ENCODE data around the gene LRRC75A.
"Not testable (repeated sequence)": the region's sequence is repeated elsewhere in the genome, so short reads cannot be mapped to it uniquely, and the experiment has no call there.

Gene LRRC75A, protein sequence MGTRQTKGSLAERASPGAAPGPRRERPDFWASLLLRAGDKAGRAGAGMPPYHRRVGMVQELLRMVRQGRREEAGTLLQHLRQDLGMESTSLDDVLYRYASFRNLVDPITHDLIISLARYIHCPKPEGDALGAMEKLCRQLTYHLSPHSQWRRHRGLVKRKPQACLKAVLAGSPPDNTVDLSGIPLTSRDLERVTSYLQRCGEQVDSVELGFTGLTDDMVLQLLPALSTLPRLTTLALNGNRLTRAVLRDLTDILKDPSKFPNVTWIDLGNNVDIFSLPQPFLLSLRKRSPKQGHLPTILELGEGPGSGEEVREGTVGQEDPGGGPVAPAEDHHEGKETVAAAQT

GRCh38 chr17:16491703-16492612 is at the start of gene LRRC75A:
TSS of gene LRRC75A (minus strand) at chr17:16492193. CDS start at chr17:16491990, 203 bp downstream.
- peak; percentile 61 for DNase-seq

- DNase-seq: no peak
Measured at GRCh38 chr17:16537130-16537458, 45.1 kb upstream of the LRRC75A start.

DNA sequence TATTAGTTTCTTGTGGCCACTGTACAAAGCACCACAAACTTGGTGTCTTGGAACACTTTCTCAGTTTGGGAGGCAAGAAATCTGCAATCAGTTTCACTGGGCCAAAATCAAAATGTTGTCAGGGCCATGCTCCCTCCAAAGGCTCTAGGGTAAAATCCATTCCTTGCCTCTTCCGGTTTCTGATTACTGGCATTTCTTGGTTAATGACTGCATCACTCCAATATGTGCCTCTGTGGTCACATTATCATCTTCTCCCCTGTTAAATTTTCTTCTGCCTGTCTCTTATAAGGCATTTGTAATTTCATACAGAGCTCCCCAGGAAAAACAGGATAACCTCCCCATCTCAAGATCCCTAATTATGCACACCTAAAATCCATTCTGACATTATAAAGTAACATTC is 42.2 kb upstream of the LRRC75A start:
- DNase-seq: no peak

GRCh38 chr17:16529906-16530305 is 37.9 kb upstream of the LRRC75A start:
- DNase-seq: no peak

DNA sequence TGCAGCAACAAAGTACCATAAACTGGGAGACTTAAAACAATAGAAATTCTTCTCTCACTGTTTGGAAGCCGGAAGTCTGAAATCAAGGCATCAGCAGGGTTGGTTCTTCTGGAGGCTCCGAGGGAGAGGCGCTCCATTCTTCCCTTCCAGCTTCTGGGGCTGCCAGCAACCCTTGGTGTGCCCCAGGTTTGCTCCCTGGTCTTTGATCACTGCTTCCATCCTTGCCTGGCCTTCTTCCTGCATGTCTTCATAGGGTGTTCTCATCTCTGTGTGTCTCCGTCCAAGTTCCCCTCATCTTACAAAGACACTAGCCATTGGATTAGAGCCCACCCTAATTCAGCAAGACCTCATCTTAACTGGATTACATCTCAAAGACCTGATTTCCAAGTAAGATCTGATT is 35.3 kb upstream of the LRRC75A start:
- DNase-seq: no peak

DNA sequence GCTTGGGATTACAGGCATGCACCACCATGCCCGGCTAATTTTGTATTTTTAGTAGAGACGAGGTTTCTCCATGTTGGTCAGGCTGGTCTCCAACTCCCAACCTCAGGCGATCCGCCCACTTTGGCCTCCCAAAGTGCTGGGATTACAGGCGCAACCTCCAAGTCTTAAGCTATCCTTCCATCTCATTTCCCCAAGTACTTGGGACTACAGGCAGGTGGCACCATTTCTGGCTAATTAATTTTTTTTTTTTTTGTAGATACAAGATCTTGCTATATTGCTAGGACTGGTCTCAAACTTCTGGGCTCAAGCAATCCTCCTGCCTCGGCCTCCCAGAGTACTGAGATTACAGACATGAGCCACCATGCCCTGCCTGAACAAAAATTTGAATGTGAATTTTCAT is 33.6 kb upstream of the LRRC75A start:
- not testable (repeated sequence) for DNase-seq

- DNase-seq: peak; percentile 53
Measured at GRCh38 chr17:16521070-16521727, 29.2 kb upstream of the LRRC75A start.

- DNase-seq: no peak
Measured at GRCh38 chr17:16519021-16519420, 27.0 kb upstream of the LRRC75A start.

GRCh38 chr17:16517477-16517876 is 25.5 kb upstream of the LRRC75A start:
- DNase-seq: no peak

DNA sequence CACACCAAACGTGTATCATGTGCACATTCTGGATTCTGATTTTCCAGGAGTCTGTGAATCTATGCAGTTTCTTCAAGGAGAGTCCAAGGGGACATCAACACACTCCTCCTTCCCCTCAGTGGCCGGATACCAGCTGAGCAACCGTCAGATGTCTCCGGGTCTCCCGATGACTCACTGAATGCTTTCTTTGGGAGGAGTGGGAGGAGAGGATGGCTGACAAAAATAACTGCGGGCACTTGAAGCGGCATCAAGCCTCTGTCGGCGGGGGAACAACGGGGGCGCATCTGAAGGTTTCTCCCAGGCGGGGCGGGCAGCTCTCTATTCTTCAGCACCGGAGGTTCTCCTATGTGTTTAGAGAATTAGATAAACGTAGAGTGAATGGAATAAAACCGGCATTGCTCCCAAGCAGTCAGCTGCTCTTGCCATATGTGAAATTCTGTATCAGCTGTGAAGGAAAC is 24.6 kb upstream of the LRRC75A start:
- no peak for DNase-seq

GRCh38 chr17:16515933-16516332 is 23.9 kb upstream of the LRRC75A start:
- DNase-seq: no peak

GRCh38 chr17:16513873-16514272 is 21.9 kb upstream of the LRRC75A start:
- no peak for DNase-seq

GRCh38 chr17:16512011-16512410 is 20.0 kb upstream of the LRRC75A start:
- DNase-seq: no peak

- DNase-seq: no peak
Measured at GRCh38 chr17:16511593-16511992, 19.6 kb upstream of the LRRC75A start.

DNA sequence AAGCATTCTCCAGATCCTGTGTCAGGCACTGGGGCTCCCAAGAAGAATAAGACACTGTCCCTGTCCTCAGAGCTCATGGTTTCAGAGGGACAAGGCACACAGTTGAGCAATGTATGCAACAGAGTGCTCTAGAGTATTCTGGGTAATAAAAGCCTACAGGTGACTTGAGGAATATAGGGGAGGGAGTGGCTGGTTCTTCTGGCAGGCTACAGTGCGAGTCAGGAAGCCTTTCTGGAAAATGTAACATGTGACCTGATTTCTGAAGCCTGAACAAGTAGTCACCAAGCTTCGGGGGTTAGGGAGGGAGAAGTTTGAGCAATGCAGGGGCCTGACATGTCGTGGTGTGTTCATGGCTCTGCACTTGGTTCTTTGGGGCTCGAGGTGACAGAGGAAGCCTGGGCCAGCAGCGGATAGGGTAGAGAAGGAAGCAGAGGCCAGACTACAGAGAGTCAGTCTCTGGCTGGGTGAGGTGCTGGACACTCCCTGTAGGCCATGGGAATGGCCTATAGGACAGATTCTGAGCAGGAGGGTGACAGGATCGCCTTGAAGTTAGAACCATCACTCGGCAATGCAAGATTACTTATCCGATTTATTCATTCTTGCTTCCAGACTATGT is 16.0 kb upstream of the LRRC75A start:
- DNase-seq: no peak

- DNase-seq: no peak
Measured at GRCh38 chr17:16506188-16506587, 14.2 kb upstream of the LRRC75A start.

GRCh38 chr17:16504984-16505383 is 13.0 kb upstream of the LRRC75A start:
- no peak for DNase-seq

DNA sequence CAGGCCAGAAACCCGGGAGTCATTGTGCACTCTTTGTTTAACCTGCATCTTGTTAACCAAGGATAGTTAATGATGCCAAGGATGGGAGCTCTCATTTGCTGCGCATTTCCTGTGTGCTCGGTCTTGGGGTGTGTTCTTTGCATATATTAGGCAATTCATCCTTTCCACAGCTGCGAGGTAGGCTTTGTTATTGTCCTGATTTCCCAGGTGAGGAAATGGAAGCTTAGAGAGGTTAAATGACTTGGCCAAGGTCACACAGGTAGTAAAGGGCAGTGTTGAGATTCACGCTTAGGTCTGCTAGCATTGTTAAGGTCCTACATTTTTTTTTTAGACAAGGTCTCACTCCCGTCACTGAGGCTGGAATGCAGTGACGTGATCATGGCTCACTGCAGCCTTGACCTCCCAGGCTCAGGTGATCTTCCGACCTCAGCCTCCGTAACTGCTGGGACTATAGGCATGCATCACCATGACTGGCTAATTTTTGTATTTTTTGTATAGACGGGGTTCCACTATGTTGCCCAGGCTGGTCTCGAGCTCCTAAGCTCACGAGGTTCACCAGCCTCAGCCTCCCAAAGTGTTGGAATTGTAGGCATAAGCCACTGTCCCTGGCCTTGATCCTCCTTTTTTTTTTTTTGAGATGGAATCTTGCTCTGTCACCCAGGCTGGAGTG is 5.0 kb upstream of the LRRC75A start:
- no peak for DNase-seq

- DNase-seq: no peak
Measured at GRCh38 chr17:16495980-16496819, 4.2 kb upstream of the LRRC75A start.

DNA sequence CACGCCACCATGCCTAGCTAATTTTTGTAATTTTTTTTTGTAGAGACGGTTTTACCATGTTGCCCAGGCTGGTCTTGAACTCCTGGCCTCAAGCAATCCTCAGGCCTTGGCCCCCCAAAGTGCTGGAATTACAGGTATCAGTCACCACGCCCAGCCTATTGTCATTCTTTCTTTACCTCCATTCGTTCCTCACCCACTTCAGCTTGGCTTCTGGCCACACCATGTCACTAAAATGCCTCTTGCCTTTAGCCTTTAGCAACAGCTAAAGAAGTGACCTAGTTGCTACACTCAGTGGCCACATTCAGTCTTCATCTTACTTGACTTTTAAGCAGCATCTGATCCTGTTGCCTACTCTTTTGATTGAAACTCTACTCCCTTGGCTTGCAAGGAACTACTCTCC is 3.6 kb upstream of the LRRC75A start:
- DNase-seq: no peak

DNA sequence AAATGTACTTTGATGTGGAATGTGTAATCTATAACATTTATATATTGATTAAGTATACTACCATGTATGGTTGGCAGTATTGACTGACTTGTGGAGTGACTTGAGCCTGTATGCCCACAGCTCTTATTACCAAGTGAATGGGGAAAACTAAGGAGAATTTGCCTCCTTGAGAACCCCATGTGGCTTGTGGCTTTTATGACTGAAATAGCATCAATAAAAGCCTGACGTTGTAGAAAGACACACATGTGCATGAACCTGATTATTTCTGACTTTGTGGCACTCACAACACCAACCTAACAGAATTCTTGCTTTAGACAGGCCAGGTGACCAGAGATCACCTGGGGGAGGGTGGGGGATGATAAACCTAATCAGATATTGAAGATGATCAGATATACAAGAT is 2.1 kb upstream of the LRRC75A start:
- DNase-seq: no peak

Measured in activated CD4-positive, CD25-positive, alpha-beta regulatory T cell treated with anti-CD3 and anti-CD28 coated beads, Interleukin-2, amount 50 U/mL, for 72 hours (primary cell).